ENCODE measurements around the gene HFE. TPM values are rescaled to one million over a fixed set of nuclear protein-coding genes. Genes with fewer than 3 reads are reported as not detected.

The HFE gene
- total and polyA plus RNA-seq, 2 of the 13 experiments (the other 11 are each of a cell fraction or from before 2014, with no cell fraction given): 3.7 to 6.3 TPM

DNA sequence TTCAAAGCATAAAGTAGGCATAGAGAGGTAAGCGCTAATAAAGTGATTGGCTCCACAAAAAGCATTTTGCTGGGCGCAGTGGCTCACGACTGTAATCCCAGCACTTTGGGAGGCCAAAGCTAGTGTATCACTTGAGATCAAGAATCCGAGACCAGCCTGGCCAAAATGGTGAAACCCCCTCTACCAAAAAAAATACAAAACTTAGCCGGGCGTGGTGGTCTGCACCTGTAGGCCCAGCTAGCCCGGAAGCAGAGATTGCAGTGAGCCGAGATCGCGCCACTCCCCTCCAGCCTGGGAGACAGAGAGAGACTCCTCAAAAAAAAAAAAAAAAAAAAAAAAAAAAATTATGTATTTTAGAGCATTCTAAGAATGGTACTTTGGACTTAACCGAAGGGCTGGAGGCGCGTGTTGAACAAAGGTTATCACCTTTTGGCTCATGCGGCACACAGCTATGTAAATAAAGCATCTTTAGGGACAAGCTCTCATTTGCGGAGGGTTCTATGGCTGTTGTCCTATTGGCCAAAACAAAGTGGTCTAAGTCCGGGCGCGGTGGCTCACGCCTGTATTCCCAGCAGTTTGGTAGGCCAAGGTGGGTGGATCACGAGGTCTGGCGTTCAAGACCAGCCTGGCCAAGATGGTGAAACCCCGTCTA lies 17.4 kb downstream of the HFE start (continued):
- TF ChIP-seq ZBTB20 (CRISPR knock-in tag; IDR thresholded peaks at IDR 0.05; ENCODE audit: borderline replicate concordance, low read depth) (peak; percentile 71; the same call in 1 of the 2 replicates), PITX1 (CRISPR knock-in tag; IDR thresholded peaks at IDR 0.05) (peak; percentile 79), POLR2G (IDR thresholded peaks at IDR 0.05; ENCODE audit: low read depth, low read length) (no peak), CHD4 (IDR thresholded peaks at IDR 0.05; ENCODE audit: borderline replicate concordance, low read length) (peak; percentile 76; the same call in 1 of the 2 replicates), ZFP41 (CRISPR knock-in tag; IDR thresholded peaks at IDR 0.05; ENCODE audit: borderline replicate concordance) (no peak), SNRNP70 (IDR thresholded peaks at IDR 0.05; ENCODE audit: low read depth, low read length) (no peak), FIP1L1 (IDR thresholded peaks at IDR 0.05; ENCODE audit: borderline replicate concordance, insufficient read depth, low read depth, low read length) (0 out of 2 replicates have a peak, but pooled peaks have one; percentile 21), ZNF768 (CRISPR knock-in tag; IDR thresholded peaks at IDR 0.05) (peak; percentile 61; the same call in 1 of the 2 replicates), SOX5 (CRISPR knock-in tag; IDR thresholded peaks at IDR 0.05; ENCODE audit: borderline replicate concordance) (peak; percentile 83; the same call in 1 of the 2 replicates), ATF7-NPFF (CRISPR knock-in tag; IDR thresholded peaks at IDR 0.05; ENCODE audit: low read depth) (peak; percentile 25; the same call in 1 of the 2 replicates), TOPORS (CRISPR knock-in tag; IDR thresholded peaks at IDR 0.05) (no peak), ZNF83 (CRISPR knock-in tag; IDR thresholded peaks at IDR 0.05; ENCODE audit: borderline replicate concordance) (no peak), SETDB1 (CRISPR knock-in tag; IDR thresholded peaks at IDR 0.05; ENCODE audit: borderline replicate concordance) (no peak), MIER3 (CRISPR knock-in tag; IDR thresholded peaks at IDR 0.05; ENCODE audit: borderline replicate concordance) (0 out of 2 replicates have a peak, but pooled peaks have one; percentile 54), ZMYM4 (CRISPR knock-in tag; IDR thresholded peaks at IDR 0.05) (peak; percentile 83), BHLHE40 (IDR thresholded peaks at IDR 0.05; ENCODE audit: low read length) (peak; percentile 82), TBL1XR1 (IDR thresholded peaks at IDR 0.05; ENCODE audit: borderline replicate concordance, low read length, partially characterized antibody) (peak; percentile 76)
- TF ChIP-seq, protein P1, sequence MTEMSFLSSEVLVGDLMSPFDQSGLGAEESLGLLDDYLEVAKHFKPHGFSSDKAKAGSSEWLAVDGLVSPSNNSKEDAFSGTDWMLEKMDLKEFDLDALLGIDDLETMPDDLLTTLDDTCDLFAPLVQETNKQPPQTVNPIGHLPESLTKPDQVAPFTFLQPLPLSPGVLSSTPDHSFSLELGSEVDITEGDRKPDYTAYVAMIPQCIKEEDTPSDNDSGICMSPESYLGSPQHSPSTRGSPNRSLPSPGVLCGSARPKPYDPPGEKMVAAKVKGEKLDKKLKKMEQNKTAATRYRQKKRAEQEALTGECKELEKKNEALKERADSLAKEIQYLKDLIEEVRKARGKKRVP (CRISPR knock-in tag; IDR thresholded peaks at IDR 0.05): peak in 1 of 2 experiments; percentile 40; a peak in 2 of 4 replicates
- TF ChIP-seq, protein P2, sequence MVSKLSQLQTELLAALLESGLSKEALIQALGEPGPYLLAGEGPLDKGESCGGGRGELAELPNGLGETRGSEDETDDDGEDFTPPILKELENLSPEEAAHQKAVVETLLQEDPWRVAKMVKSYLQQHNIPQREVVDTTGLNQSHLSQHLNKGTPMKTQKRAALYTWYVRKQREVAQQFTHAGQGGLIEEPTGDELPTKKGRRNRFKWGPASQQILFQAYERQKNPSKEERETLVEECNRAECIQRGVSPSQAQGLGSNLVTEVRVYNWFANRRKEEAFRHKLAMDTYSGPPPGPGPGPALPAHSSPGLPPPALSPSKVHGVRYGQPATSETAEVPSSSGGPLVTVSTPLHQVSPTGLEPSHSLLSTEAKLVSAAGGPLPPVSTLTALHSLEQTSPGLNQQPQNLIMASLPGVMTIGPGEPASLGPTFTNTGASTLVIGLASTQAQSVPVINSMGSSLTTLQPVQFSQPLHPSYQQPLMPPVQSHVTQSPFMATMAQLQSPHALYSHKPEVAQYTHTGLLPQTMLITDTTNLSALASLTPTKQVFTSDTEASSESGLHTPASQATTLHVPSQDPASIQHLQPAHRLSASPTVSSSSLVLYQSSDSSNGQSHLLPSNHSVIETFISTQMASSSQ (IDR thresholded peaks at IDR 0.05; ENCODE audit: low read depth): peak; percentile 70
- TF ChIP-seq, protein P2 (CRISPR knock-in tag; IDR thresholded peaks at IDR 0.05; ENCODE audit: borderline replicate concordance): no peak
- TF ChIP-seq, protein P3, sequence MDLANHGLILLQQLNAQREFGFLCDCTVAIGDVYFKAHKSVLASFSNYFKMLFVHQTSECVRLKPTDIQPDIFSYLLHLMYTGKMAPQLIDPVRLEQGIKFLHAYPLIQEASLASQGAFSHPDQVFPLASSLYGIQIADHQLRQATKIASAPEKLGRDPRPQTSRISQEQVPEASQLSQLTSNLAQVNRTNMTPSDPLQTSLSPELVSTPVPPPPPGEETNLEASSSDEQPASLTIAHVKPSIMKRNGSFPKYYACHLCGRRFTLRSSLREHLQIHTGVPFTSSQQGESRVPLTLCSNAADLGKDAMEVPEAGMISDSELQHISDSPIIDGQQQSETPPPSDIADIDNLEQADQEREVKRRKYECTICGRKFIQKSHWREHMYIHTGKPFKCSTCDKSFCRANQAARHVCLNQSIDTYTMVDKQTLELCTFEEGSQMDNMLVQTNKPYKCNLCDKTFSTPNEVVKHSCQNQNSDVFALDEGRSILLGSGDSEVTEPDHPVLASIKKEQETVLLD (CRISPR knock-in tag; IDR thresholded peaks at IDR 0.05; ENCODE audit: low read depth): no peak
